C4-2B (cell line): Measurements from ENCODE around the gene PSMB9.

ENCODE experiments used
- CTCF ChIP-seq: fragments of 450-650 bp; conservative IDR thresholded peaks from 2 replicates; pipeline ENCODE4 v1.5.1; 2017; ENCODE audit warnings: mild to moderate bottlenecking
- ZFX ChIP-seq: fragments of 450-650 bp; IDR thresholded peaks from 2 replicates; pipeline ENCODE4 v1.6.1; 2017

- TF ChIP-seq CTCF: peak; percentile 49
- no peak for TF ChIP-seq ZFX
Measured at GRCh38 chr6:32825966-32826365, 28.0 kb upstream of the PSMB9 start.
